Transverse colon (tissue), 3 donors: ENCODE measurements around the gene KCNG1.

Experiments
- CTCF ChIP-seq, 5 experiments: fragments of 200-600 bp in 3 of 5; fragments of 450-650 bp in 2 of 5; sonication (generic) in 3 of 5; IDR thresholded peaks; 1 replicate in 2 of 5; 2 replicates in 3 of 5; pipeline ENCODE4 v1.5.1; 2016 to 2017; ENCODE audit warnings: antibody characterized with exemption in 5 of 5, inconsistent platforms in 3 of 5, mild to moderate bottlenecking in 2 of 5, moderate library complexity in 1 of 5
- POLR2A ChIP-seq: fragments of 450-650 bp; IDR thresholded peaks from one replicate; pipeline ENCODE4 v1.6.1; 2016; ENCODE audit warnings: antibody characterized with exemption, mild to moderate bottlenecking, moderate library complexity

GRCh38 chr20:51037532-51038115, 14.7 kb upstream of the KCNG1 start:
- no peak for TF ChIP-seq CTCF (IDR thresholded peaks at IDR 0.05)
- TF ChIP-seq POLR2A: no peak
